Cerebellar nuclear complex (tissue), 1 donor: ENCODE measurements around the gene CAMTA1.

ENCODE experiments used
- DNase-seq, 2 experiments: peaks; one replicate each; lab custom pipeline; 2025; lab: John Stamatoyannopoulos, UW

The CAMTA1 gene

DNA sequence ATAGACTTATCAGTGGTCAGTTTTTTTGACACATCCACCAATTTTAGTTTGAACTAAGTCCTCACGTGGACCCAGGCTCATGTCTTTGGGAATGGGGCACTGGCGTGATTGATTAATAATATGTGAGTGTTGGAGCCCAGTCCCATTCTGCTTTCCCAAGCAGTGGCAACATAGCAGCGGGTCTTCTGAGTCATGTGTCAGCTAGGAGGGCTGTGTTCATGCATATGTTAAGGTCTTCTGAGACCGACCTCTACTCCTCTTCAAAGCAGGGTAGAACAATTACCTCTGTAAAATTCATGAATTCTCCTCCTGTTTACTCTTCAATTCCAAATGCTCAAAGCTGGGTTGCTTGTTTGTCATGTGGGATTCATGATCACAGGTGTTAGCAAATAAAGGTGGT, 291.3 kb downstream of the CAMTA1 start:
- DNase-seq: no peak

DNA sequence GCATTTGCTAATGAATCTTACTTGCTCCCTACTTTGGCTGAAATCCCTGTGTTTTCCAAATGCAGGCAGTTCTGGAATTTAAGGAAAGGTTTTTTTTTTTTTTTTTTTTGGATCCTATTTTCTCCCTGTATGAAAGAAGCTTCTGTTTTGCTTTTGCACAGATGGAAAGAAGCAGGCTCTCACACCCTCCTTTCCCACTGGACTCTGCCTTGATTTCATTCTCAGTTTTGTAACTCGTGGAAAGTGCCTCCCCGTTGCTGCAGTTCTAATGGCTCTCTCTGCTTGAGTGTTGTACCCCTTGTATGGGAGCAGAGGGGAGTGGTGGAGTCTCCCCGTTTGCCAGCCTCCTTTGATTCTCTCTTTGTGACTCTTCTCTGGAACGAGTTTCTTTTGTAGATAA, 291.9 kb downstream of the CAMTA1 start:
- DNase-seq: no peak

DNA sequence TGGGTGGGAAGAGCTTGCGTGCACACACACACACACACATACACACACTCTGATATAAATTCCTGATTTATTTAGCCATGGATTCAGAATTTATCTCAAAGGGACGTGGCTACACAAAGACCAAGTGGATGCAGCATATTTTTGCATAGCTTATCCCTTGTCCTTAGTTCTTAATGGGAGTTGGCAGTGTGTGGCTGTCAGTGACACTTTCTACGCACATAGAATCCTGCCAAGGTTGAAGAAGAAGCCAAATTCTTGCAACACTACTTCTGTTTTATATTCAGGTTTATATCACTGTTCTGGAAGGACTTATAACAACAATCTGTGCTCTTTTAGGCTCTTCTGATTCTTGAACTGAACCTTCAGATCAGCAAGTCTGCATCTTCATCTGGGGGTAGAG, 292.7 kb downstream of the CAMTA1 start:
- no peak for DNase-seq

GRCh38 chr1:7079637-7080036, 294.4 kb downstream of the CAMTA1 start:
- no peak for DNase-seq

DNA sequence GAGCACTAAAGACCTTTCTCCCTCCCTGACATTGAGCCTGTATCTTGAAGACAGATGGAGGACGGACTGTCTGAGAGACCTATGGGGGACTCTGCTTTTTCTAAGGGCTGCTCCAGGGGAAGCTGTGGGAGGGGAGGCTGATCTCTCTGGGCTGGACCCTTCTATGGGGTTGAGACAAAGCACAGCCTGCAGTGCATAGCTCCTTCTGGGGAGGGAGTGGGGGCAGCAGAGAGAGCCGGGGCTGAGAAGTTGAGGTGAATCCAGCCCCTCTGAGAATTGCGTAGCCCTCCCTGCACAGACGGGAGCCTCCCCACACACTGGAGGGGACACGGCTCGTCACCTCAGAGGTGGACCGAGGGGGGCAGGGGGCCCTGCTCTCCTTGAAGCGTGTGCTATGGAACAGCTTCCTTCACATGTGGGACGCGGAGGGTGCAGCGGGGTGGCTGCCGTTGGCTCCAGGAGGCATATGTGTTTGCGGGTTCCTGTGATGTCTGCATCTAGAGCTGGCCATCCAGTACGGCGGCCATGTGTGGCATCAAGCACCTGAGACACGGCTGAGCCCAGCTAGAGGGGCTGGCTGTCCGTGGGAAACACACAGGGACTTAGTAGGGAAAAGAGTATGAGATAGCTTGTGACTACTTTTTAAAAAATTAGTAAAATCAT, 299.1 kb downstream of the CAMTA1 start:
- DNase-seq: no peak

- no peak for DNase-seq
Observed at GRCh38 chr1:7085521-7085920, 300.3 kb downstream of the CAMTA1 start.

GRCh38 chr1:7086106-7086505, 300.9 kb downstream of the CAMTA1 start:
- DNase-seq: no peak

DNA sequence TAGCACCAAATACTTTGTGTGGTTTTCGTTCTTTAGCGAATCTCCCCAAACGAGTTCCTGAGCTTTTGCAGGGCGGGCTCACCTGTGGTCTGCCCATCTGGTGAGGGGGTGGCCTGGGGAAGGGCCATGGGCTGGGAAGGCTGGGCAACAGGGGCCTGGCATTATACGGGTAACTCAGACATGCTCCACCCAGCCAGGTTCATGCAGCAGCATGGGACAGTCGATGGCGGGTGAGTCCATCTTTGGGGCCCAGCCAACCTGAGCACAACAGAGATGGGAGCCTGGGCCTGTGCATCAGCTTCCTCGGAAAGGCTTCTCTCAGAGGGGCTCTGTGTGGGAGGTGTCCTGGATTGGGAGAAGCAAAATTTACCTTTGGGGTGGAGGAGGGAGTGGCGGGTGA, 302.6 kb downstream of the CAMTA1 start:
- DNase-seq: no peak

DNA sequence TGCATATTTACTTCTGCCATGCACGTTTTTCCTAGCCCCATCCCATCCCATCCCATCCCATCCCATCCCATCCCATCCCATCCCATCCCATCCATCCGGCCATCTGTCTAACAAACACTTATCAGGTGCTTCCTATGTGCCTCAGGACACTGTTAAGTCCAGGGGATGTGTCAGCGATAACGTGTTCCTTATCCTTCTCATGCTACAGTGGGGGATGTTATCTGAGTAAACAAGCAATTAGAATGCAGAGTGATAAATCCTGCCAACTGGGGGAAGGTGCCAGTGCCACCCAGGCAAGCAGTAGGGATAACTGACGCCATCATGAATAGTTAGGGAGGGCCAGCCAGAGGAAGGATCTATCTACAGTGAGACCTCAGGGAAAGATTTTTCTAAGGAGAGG, 304.2 kb downstream of the CAMTA1 start:
- DNase-seq: no peak

GRCh38 chr1:7093297-7093696, 308.0 kb downstream of the CAMTA1 start:
- no peak for DNase-seq

DNA sequence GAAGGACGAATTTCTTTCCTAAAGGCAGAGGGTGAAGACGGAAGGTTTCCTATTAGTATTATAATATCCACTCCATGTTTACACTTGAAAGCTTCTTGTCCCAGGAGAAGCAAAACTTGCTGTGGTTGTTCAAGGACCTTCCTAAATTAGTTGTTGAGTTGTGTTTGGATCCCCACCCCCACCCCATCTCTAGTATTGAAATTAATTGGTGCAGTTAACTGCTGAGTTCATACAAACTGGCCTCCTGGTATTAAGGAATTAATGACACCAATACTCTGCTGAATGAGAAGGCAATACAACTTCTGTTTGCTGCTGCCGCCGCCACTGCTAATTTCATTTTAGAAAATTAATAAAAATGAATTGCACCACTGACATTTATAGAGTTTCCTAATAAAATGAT, 308.8 kb downstream of the CAMTA1 start:
- DNase-seq: no peak

GRCh38 chr1:7094509-7094908, 309.3 kb downstream of the CAMTA1 start:
- no peak for DNase-seq

GRCh38 chr1:7095343-7095964, 310.2 kb downstream of the CAMTA1 start:
- no peak for DNase-seq

DNA sequence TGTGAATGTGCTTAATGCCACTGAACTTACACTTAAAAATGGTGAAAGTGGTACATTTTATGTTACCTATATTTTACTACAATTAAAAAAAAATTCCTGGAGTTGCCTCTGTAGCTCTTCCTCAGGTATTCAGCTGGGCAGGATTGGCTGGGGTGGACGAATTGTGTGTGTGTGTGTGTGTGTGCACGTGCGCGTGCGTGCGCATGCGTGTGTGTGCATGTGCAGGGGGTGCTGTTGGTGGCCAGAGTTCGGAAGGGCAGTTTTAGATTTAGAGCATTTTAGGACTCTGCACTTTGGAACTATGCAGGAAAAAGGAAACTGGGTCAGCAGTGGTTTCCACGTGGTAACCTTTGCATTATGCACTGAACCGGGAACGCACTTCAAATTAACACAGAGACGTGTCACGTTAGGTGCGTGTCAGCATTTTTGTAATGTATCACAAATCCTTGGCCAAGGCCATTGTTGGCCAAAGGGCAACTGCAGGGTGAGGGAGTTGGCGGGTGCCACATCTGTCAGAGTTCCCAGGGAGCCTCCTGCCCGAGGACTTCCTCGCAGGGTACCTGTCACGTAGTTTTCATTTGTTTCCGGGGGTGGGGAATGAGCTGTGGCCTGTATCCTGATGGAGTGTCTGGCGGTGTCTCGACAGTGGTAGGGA, 312.8 kb downstream of the CAMTA1 start:
- DNase-seq: no peak

- no peak for DNase-seq
Observed at GRCh38 chr1:7098641-7099040, 313.4 kb downstream of the CAMTA1 start.

- no peak for DNase-seq
Observed at GRCh38 chr1:7100479-7100878, 315.2 kb downstream of the CAMTA1 start.

DNA sequence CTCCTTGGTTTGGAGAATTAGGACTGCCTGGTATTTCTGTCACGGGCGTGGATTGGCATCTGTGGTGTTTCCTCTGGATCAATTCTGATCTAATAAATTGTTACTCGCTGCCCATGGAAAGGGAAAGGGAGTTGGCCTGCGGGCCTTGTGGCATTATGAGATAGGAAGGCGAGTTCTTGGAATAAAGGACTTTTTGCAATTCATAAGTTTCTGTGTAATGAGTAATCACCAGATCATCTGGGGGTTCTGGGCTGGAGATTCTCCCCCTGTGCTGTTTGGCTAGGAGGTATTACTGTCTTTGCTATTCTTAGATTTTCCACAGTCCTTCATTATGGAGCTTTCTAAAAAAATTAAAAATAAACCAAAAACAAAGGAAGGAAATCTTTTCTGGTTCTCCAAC, 315.9 kb downstream of the CAMTA1 start:
- no peak for DNase-seq

GRCh38 chr1:7103361-7103782, 318.1 kb downstream of the CAMTA1 start:
- no peak for DNase-seq

- DNase-seq: no peak
Observed at GRCh38 chr1:7103874-7104273, 318.6 kb downstream of the CAMTA1 start.

DNA sequence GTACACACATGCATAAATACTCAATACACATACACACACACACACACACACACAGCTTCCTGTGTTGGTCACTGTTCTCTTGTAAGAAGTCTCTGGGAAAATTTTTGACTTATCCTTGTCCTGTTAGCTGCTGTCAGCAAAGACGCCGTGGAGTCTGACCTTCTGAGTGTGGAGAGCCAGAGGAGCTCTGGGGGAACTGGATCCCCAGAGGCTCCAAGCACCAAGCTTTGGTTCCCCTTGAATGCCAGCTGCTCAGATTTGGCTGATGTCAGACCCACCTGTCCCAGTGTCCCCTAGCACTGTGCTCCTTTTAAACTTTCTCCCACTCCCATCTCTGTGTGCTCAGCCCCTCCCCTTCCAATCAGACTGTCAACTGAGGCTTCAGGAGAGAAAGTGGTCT, 319.1 kb downstream of the CAMTA1 start:
- DNase-seq: no peak

DNA sequence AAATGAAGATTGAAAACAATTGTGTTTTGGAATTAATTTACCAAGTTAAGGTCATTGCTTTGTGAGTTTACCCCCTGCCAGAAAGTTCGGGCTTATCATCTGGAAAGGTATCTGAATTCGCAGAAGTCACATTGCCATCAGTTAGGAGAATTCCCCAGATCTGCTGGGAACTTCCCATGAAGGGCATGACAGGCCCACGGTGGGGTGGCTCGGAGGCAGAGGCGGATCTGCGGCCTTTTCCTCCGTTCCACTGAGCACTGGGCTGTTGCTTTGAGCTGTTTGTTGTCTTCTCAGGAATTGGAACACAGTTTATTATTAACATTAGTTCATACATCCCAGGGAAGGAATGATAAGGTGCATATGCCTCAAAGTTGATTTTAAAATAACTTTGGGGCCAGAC, 320.0 kb downstream of the CAMTA1 start:
- no peak for DNase-seq

- DNase-seq: no peak
Observed at GRCh38 chr1:7106442-7107108, 321.3 kb downstream of the CAMTA1 start.
